H9 (cell line): ENCODE results near the gene TGFBR2. TPM values are rescaled to one million over a fixed set of nuclear protein-coding genes. Genes with fewer than 3 reads are reported as not detected.

Experiments
- DNase-seq: peaks from one replicate; pipeline ENCODE4 v3.0.0-alpha.2; 2017
- H2AFZ ChIP-seq: one replicate; pipeline ENCODE4 v1.6.1; 2013; ENCODE audit warnings: mild to moderate bottlenecking, low read length, control low read depth, moderate library complexity
- H2AK5ac ChIP-seq: 2 replicates; pipeline ENCODE4 v1.6.1; 2013; ENCODE audit warnings: low read length, control low read depth, mixed read lengths; ENCODE audit not compliant: insufficient read length
- H2BK120ac ChIP-seq: one replicate; pipeline ENCODE4 v1.6.1; 2013; ENCODE audit warnings: low read depth, mild to moderate bottlenecking, low read length, control low read depth, inconsistent platforms; ENCODE audit not compliant: poor library complexity, severe bottlenecking
- H2BK12ac ChIP-seq: 2 replicates; pipeline ENCODE4 v1.6.1; 2013; ENCODE audit warnings: low read length, control low read depth, mixed read lengths, low read depth; ENCODE audit not compliant: insufficient read length
- H2BK15ac ChIP-seq: 2 replicates; pipeline ENCODE4 v1.6.1; 2013; ENCODE audit warnings: low read depth, low read length, control low read depth
- H2BK20ac ChIP-seq: one replicate; pipeline ENCODE4 v1.6.1; 2013; ENCODE audit warnings: low read depth, mild to moderate bottlenecking, low read length, control low read depth, inconsistent platforms; ENCODE audit not compliant: poor library complexity, severe bottlenecking
- H2BK5ac ChIP-seq: 2 replicates; pipeline ENCODE4 v1.6.1; 2013; ENCODE audit warnings: low read length, control low read depth, mixed read lengths; ENCODE audit not compliant: insufficient read length
- H3K14ac ChIP-seq: 2 replicates; pipeline ENCODE4 v1.6.1; 2013; ENCODE audit warnings: low read length, control low read depth; ENCODE audit not compliant: insufficient read depth
- H3K18ac ChIP-seq: 2 replicates; pipeline ENCODE4 v1.6.1; 2013; ENCODE audit warnings: low read depth, mild to moderate bottlenecking, mixed read lengths, low read length, control low read depth; ENCODE audit not compliant: insufficient read length
- H3K23ac ChIP-seq: 2 replicates; pipeline ENCODE4 v1.6.1; 2013; ENCODE audit warnings: low read length, control low read depth, mixed read lengths, low read depth; ENCODE audit not compliant: insufficient read length
- H3K23me2 ChIP-seq: 2 replicates; pipeline ENCODE4 v1.6.1; 2013; ENCODE audit warnings: low read depth, mild to moderate bottlenecking, mixed read lengths, low read length, control low read depth; ENCODE audit not compliant: insufficient read length, poor library complexity, severe bottlenecking
- H3K27ac ChIP-seq: 2 replicates; pipeline ENCODE4 v1.5.1; 2013; ENCODE audit warnings: low read length, control low read depth, mixed read lengths, low read depth; ENCODE audit not compliant: insufficient read length
- H3K27me3 ChIP-seq: 2 replicates; pipeline ENCODE4 v1.6.1; 2013; ENCODE audit warnings: low read length, control low read depth, inconsistent platforms; ENCODE audit not compliant: insufficient read depth
- H3K4ac ChIP-seq: 2 replicates; pipeline ENCODE4 v1.6.1; 2013; ENCODE audit warnings: low read depth, mild to moderate bottlenecking, control low read depth, inconsistent platforms, low read length, moderate library complexity
- H3K4me1 ChIP-seq: 2 replicates; pipeline ENCODE4 v1.6.1; 2013; ENCODE audit warnings: low read length, control low read depth, inconsistent platforms; ENCODE audit not compliant: insufficient read depth
- H3K4me2 ChIP-seq: 2 replicates; pipeline ENCODE4 v1.6.1; 2013; ENCODE audit warnings: low read length, control low read depth, mixed read lengths; ENCODE audit not compliant: insufficient read length, insufficient read depth
- H3K56ac ChIP-seq: 2 replicates; pipeline ENCODE4 v1.6.1; 2013; ENCODE audit warnings: low read depth, mild to moderate bottlenecking, mixed read lengths, low read length, control low read depth; ENCODE audit not compliant: insufficient read length
- H3K79me1 ChIP-seq: 2 replicates; pipeline ENCODE4 v1.6.1; 2013; ENCODE audit warnings: low read depth, mild to moderate bottlenecking, moderate library complexity, low read length, control low read depth, inconsistent platforms; ENCODE audit not compliant: insufficient read depth, poor library complexity, severe bottlenecking
- H3K79me2 ChIP-seq: 2 replicates; pipeline ENCODE4 v1.6.1; 2013; ENCODE audit warnings: low read length, control low read depth, inconsistent platforms; ENCODE audit not compliant: insufficient read depth
- H3K9ac ChIP-seq: 2 replicates; pipeline ENCODE4 v1.6.1; 2013; ENCODE audit warnings: low read length, control low read depth, mixed read lengths; ENCODE audit not compliant: insufficient read length; ENCODE audit errors: extremely low read depth
- H3K9me3 ChIP-seq: one replicate; pipeline ENCODE4 v1.6.1; 2013; ENCODE audit warnings: low read depth, low read length, inconsistent platforms; ENCODE audit not compliant: control insufficient read depth
- H3T11ph ChIP-seq: one replicate; pipeline ENCODE4 v1.6.1; 2013; ENCODE audit warnings: mild to moderate bottlenecking, low read length, control low read depth, inconsistent platforms
- H4K20me1 ChIP-seq: one replicate; pipeline ENCODE4 v1.6.1; 2013; ENCODE audit not compliant: control insufficient read depth, insufficient read length, insufficient read depth
- H4K5ac ChIP-seq: 2 replicates; pipeline ENCODE4 v1.6.1; 2013; ENCODE audit warnings: low read depth, mild to moderate bottlenecking, mixed read lengths, low read length, control low read depth; ENCODE audit not compliant: insufficient read length
- H4K8ac ChIP-seq: replicated peaks from 2 replicates; pipeline ENCODE4 v1.6.1; 2013; ENCODE audit warnings: low read length, control low read depth, mixed read lengths, low read depth; ENCODE audit not compliant: insufficient read length
- H4K91ac ChIP-seq: 2 replicates; pipeline ENCODE4 v1.6.1; 2013; ENCODE audit warnings: low read depth, mild to moderate bottlenecking, moderate library complexity, mixed read lengths, low read length, control low read depth; ENCODE audit not compliant: insufficient read length
- H3K27ac Mint-ChIP-seq, 3 experiments: 2 replicates in 2 of 3; 3 replicates in 1 of 3; pipeline ENCODE4 v1.8.0; 2020 to 2021; ENCODE audit warnings: mixed read lengths in 3 of 3, mild to moderate bottlenecking in 1 of 3, moderate library complexity in 1 of 3
- H3K27me3 Mint-ChIP-seq: 2 replicates; pipeline ENCODE4 v1.8.0; 2021; ENCODE audit warnings: low read depth, mild to moderate bottlenecking, moderate library complexity, mixed read lengths
- H3K36me3 Mint-ChIP-seq, 3 experiments: 2 replicates in 2 of 3; 3 replicates in 1 of 3; pipeline ENCODE4 v1.8.0; 2020 to 2021; ENCODE audit warnings: low read depth in 3 of 3, mixed read lengths in 3 of 3; ENCODE audit not compliant: insufficient read depth in 1 of 3
- H3K4me1 Mint-ChIP-seq, 2 experiments: 2 replicates each; pipeline ENCODE4 v1.8.0; 2020; ENCODE audit warnings: mixed read lengths in 2 of 2
- H3K4me3 Mint-ChIP-seq, 2 experiments: 2 replicates in 1 of 2; 3 replicates in 1 of 2; pipeline ENCODE4 v1.8.0; 2020 to 2021; ENCODE audit warnings: mild to moderate bottlenecking in 2 of 2, mixed read lengths in 2 of 2, moderate library complexity in 1 of 2
- H3K9me3 Mint-ChIP-seq, 2 experiments: 2 replicates in 1 of 2; 3 replicates in 1 of 2; pipeline ENCODE4 v1.8.0; 2020; ENCODE audit warnings: mild to moderate bottlenecking in 2 of 2, mixed read lengths in 2 of 2, moderate library complexity in 1 of 2
- WGBS: extraction: QIAGEN DNeasy Blood & Tissue Kit; methylation state at CpG from one replicate; pipeline ENCODE4 v1.1.7; 2013; ENCODE audit warnings: missing lambda C conversion rate, low lambda C conversion rate, mixed read lengths; ENCODE audit not compliant: insufficient read length; ENCODE audit errors: extremely low coverage; 5-methylcytosine and 5-hydroxymethylcytosine counted together
- total RNA-seq: library from RNA; stranded (reverse); gene quantifications from 2 replicates; pipeline ENCODE4 v1.2.1, GENCODE V29; 2021
- TF ChIP-seq, protein P1 (sequence below): fragments of 200-600 bp; sonication (generic); conservative IDR thresholded peaks from 3 replicates; pipeline ENCODE4 v1.8.0; 2021; ENCODE audit warnings: antibody characterized with exemption, mild to moderate bottlenecking

The TGFBR2 gene
- total RNA-seq, 1 experiment from 2014 or later: 10.6 TPM

DNA sequence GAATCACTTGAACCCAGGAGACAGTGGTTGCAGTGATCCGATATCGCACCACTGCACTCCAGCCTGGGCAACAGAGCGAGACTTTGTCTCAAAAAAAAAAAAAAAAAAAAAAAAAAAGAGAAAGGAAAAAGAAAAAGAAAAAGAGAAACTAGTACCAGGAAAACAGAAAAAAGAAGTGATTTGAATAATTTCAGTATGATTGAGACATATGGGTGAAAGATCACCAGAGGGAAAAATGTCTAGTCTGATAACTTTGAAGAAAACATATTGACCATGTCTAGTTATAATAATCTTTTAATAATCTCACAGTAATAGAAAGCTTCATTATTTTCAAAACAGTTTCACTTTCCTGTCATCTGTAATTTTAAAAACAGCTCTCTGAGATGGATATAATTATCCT lies 16.4 kb downstream of the TGFBR2 start:
- H2BK5ac ChIP-seq: no peak overlapping the region
- no peak overlapping the region for H3T11ph ChIP-seq
- DNase-seq: no peak
- peaks cover 6 to 10% (median 6%) of the 10 kb centered on the region in 3 experiments; a peak in 5 of 7 replicates for H3K36me3 Mint-ChIP-seq
- WGBS: no CpG with 5 or more reads among the region's 3 CpGs
- peaks cover 10% of the 10 kb centered on the region; the same call in 1 of the 2 replicates for H3K79me2 ChIP-seq
- H3K9me3 Mint-ChIP-seq: no peaks in the 10 kb centered on the region
- no peak overlapping the region for H3K27ac ChIP-seq
- no peaks in the 10 kb centered on the region for H3K9me3 ChIP-seq
- no peak overlapping the region for H2BK120ac ChIP-seq
- no peak overlapping the region for H3K4ac ChIP-seq
- H4K20me1 ChIP-seq: no peaks in the 10 kb centered on the region
- H3K23me2 ChIP-seq: no peaks in the 10 kb centered on the region
- no peak overlapping the region for H3K27ac Mint-ChIP-seq
- H2BK15ac ChIP-seq: no peak overlapping the region
- no peak overlapping the region for H3K18ac ChIP-seq
- no peak overlapping the region for H4K8ac ChIP-seq
- no peak overlapping the region for H3K14ac ChIP-seq
- H2BK20ac ChIP-seq: no peak overlapping the region
- no peak overlapping the region for H4K91ac ChIP-seq
- H3K4me3 Mint-ChIP-seq: no peak overlapping the region
- H3K23ac ChIP-seq: no peak overlapping the region
- H4K5ac ChIP-seq: no peak overlapping the region
- H3K56ac ChIP-seq: no peak overlapping the region
- peaks cover 7% of the 10 kb centered on the region for H3K79me1 ChIP-seq
- H2AFZ ChIP-seq: no peak overlapping the region
- H3K27me3 ChIP-seq: no peaks in the 10 kb centered on the region; the same call in 1 of the 2 replicates
- no peak overlapping the region for H2BK12ac ChIP-seq
- H3K4me2 ChIP-seq: no peak overlapping the region
- no peak overlapping the region for H2AK5ac ChIP-seq
- peaks cover 5% of the 10 kb centered on the region; the same call in 1 of the 2 replicates for H3K4me1 ChIP-seq
- TF ChIP-seq, protein P1, sequence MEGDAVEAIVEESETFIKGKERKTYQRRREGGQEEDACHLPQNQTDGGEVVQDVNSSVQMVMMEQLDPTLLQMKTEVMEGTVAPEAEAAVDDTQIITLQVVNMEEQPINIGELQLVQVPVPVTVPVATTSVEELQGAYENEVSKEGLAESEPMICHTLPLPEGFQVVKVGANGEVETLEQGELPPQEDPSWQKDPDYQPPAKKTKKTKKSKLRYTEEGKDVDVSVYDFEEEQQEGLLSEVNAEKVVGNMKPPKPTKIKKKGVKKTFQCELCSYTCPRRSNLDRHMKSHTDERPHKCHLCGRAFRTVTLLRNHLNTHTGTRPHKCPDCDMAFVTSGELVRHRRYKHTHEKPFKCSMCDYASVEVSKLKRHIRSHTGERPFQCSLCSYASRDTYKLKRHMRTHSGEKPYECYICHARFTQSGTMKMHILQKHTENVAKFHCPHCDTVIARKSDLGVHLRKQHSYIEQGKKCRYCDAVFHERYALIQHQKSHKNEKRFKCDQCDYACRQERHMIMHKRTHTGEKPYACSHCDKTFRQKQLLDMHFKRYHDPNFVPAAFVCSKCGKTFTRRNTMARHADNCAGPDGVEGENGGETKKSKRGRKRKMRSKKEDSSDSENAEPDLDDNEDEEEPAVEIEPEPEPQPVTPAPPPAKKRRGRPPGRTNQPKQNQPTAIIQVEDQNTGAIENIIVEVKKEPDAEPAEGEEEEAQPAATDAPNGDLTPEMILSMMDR: no peak
- no peaks in the 10 kb centered on the region for H3K27me3 Mint-ChIP-seq
- H3K4me1 Mint-ChIP-seq: peaks cover 27 to 30% of the 10 kb centered on the region in 2 experiments
- H3K9ac ChIP-seq: no peak overlapping the region
